NCI-H2227 treated with DMSO at 0.1 percent for 48 hours (cell line): Measurements from ENCODE around the gene LRBA.
A peak's percentile ranks its signal among the peaks of the same experiment; 100 is the strongest.

Source experiments
- DNase-seq: peaks from one replicate; lab custom pipeline; 2025; lab: John Stamatoyannopoulos, UW

The LRBA gene

GRCh38 chr4:150242820-150243458 lies 772.1 kb downstream of the LRBA start:
- peak; percentile 8 for DNase-seq

GRCh38 chr4:150240011-150240410 lies 775.1 kb downstream of the LRBA start:
- no peak for DNase-seq

GRCh38 chr4:150238591-150238990 lies 776.5 kb downstream of the LRBA start:
- no peak for DNase-seq

- no peak for DNase-seq
Measured at GRCh38 chr4:150237110-150237872, 777.8 kb downstream of the LRBA start.

- DNase-seq: no peak
Measured at GRCh38 chr4:150236626-150237025, 778.5 kb downstream of the LRBA start.

GRCh38 chr4:150235808-150236271 lies 779.2 kb downstream of the LRBA start:
- DNase-seq: no peak

GRCh38 chr4:150235317-150235716 lies 779.8 kb downstream of the LRBA start:
- no peak for DNase-seq

GRCh38 chr4:150234246-150234645 lies 780.8 kb downstream of the LRBA start:
- no peak for DNase-seq

GRCh38 chr4:150232029-150232428 lies 783.1 kb downstream of the LRBA start:
- DNase-seq: no peak

GRCh38 chr4:150231107-150231770 lies 783.8 kb downstream of the LRBA start:
- DNase-seq: no peak

- no peak for DNase-seq
Measured at GRCh38 chr4:150230561-150230960, 784.5 kb downstream of the LRBA start.

- no peak for DNase-seq
Measured at GRCh38 chr4:150229520-150229919, 785.6 kb downstream of the LRBA start.

- no peak for DNase-seq
Measured at GRCh38 chr4:150224896-150225591, 790.0 kb downstream of the LRBA start.

- DNase-seq: no peak
Measured at GRCh38 chr4:150219841-150220240, 795.2 kb downstream of the LRBA start.

- no peak for DNase-seq
Measured at GRCh38 chr4:150218447-150218846, 796.6 kb downstream of the LRBA start.

- peak; percentile 45 for DNase-seq
Measured at GRCh38 chr4:150217808-150218207, 797.3 kb downstream of the LRBA start.

- DNase-seq: peak; percentile 79
Measured at GRCh38 chr4:150217192-150217591, 797.9 kb downstream of the LRBA start.

- DNase-seq: no peak
Measured at GRCh38 chr4:150216726-150217125, 798.4 kb downstream of the LRBA start.

- no peak for DNase-seq
Measured at GRCh38 chr4:150215601-150216000, 799.5 kb downstream of the LRBA start.
